Endodermal cell (in vitro differentiated cells): ENCODE results near the gene ASCC1. TPM values are rescaled to one million over a fixed set of nuclear protein-coding genes. Genes with fewer than 3 reads are reported as not detected.

Source experiments
- DNase-seq: peaks from one replicate; pipeline ENCODE4 v3.0.0-alpha.2; 2017
- H3K27ac ChIP-seq: 2 replicates; pipeline ENCODE4 v1.5.1; 2013; ENCODE audit warnings: mild to moderate bottlenecking, low read depth, low read length, moderate library complexity
- H3K27me3 ChIP-seq: 2 replicates; pipeline ENCODE4 v1.6.1; 2013; ENCODE audit warnings: mild to moderate bottlenecking, low read length, moderate library complexity; ENCODE audit not compliant: insufficient read depth, control insufficient read depth, poor library complexity, severe bottlenecking
- H3K36me3 ChIP-seq: 2 replicates; pipeline ENCODE4 v1.7.0; 2013; ENCODE audit warnings: mild to moderate bottlenecking, low read length, moderate library complexity; ENCODE audit not compliant: control insufficient read depth, insufficient read depth
- H3K4me1 ChIP-seq: one replicate; pipeline ENCODE4 v1.7.0; 2013; ENCODE audit warnings: low read length; ENCODE audit not compliant: control insufficient read depth, insufficient read depth
- H3K4me3 ChIP-seq: 2 replicates; pipeline ENCODE4 v1.5.1; 2013; ENCODE audit warnings: mild to moderate bottlenecking, low read length, moderate library complexity
- H3K9ac ChIP-seq: 2 replicates; pipeline ENCODE4 v1.6.1; 2013; ENCODE audit warnings: mild to moderate bottlenecking, low read length, moderate library complexity; ENCODE audit not compliant: poor library complexity, severe bottlenecking; ENCODE audit errors: extremely low read depth
- H3K9me3 ChIP-seq: 2 replicates; pipeline ENCODE4 v1.6.1; 2013; ENCODE audit warnings: mild to moderate bottlenecking, low read length, moderate library complexity; ENCODE audit not compliant: control insufficient read depth
- H3K27ac Mint-ChIP-seq: 2 replicates; pipeline ENCODE4 v1.8.0; 2020; ENCODE audit warnings: mixed read lengths
- H3K27me3 Mint-ChIP-seq: 2 replicates; pipeline ENCODE4 v1.8.0; 2021; ENCODE audit warnings: mild to moderate bottlenecking, mixed read lengths; ENCODE audit not compliant: insufficient read depth
- H3K36me3 Mint-ChIP-seq: 2 replicates; pipeline ENCODE4 v1.8.0; 2020; ENCODE audit warnings: low read depth, mixed read lengths
- H3K4me1 Mint-ChIP-seq: 2 replicates; pipeline ENCODE4 v1.8.0; 2020; ENCODE audit warnings: mixed read lengths
- H3K4me3 Mint-ChIP-seq: 2 replicates; pipeline ENCODE4 v1.8.0; 2020; ENCODE audit warnings: mild to moderate bottlenecking, moderate library complexity, mixed read lengths
- H3K9me3 Mint-ChIP-seq: 2 replicates; pipeline ENCODE4 v1.8.0; 2020; ENCODE audit warnings: mild to moderate bottlenecking, mixed read lengths
- CTCF ChIP-seq: fragments of 200-600 bp; sonication (generic); conservative IDR thresholded peaks from 2 replicates; pipeline ENCODE4 v1.5.0; 2021; ENCODE audit warnings: antibody characterized with exemption, mild to moderate bottlenecking
- WGBS, 2 experiments: methylation state at CpG; one replicate each; pipeline versions ENCODE4 v1.1.5 to v1.1.7; 2013; ENCODE audit warnings: missing lambda C conversion rate in 2 of 2, mixed read lengths in 1 of 2; ENCODE audit not compliant: insufficient coverage in 1 of 2, insufficient read length in 1 of 2; 5-methylcytosine and 5-hydroxymethylcytosine counted together
- total RNA-seq, 2 donors: library from RNA; stranded (reverse); fragmentation: NEBNext Ultra II Directional in 1 of 2; extraction: Animal tissue kit (Norgen Biotek cat#: 25700) in 1 of 2; gene quantifications; 2 replicates in 1 of 2; 3 replicates in 1 of 2; pipeline ENCODE4 v1.2.1, GENCODE V29; 2021

Gene ASCC1
- total RNA-seq, 2 donors from 2014 or later: 29.2 to 34.0 TPM

GRCh38 chr10:72239409-72239808 is 23.3 kb upstream of the ASCC1 start:
- peaks cover 5% of the 10 kb centered on the region for H3K36me3 ChIP-seq
- H3K27ac ChIP-seq: no peak overlapping the region
- H3K27me3 ChIP-seq: no peaks in the 10 kb centered on the region
- Mint-ChIP-seq H3K4me3 (no peak overlapping the region), H3K27me3 (no peaks in the 10 kb centered on the region), H3K27ac (no peak overlapping the region), H3K4me1 (peaks cover 12% of the 10 kb centered on the region), H3K36me3 (peaks cover 8% of the 10 kb centered on the region), H3K9me3 (no peaks in the 10 kb centered on the region)
- WGBS, 2 experiments: 100% methylated on average over 1 of the region's 1 CpG; no CpG with 5 or more reads in 1 of the 2 experiments
- no peak for DNase-seq
- no peak overlapping the region for H3K4me3 ChIP-seq
- H3K4me1 ChIP-seq: peaks cover 9% of the 10 kb centered on the region
- no peak for TF ChIP-seq CTCF
- no peaks in the 10 kb centered on the region for H3K9me3 ChIP-seq
- H3K9ac ChIP-seq: no peak overlapping the region

- Histone ChIP-seq H3K9me3 (no peaks in the 10 kb centered on the region), H3K27me3 (no peaks in the 10 kb centered on the region), H3K4me1 (peaks cover under 1% of the 10 kb centered on the region), H3K27ac (no peak overlapping the region), H3K9ac (no peak overlapping the region), H3K4me3 (no peak overlapping the region), H3K36me3 (peaks cover 10% of the 10 kb centered on the region)
- Mint-ChIP-seq H3K4me1 (peaks cover 9% of the 10 kb centered on the region), H3K27me3 (no peaks in the 10 kb centered on the region), H3K4me3 (no peak overlapping the region), H3K36me3 (peaks cover 14% of the 10 kb centered on the region), H3K27ac (no peak overlapping the region), H3K9me3 (no peaks in the 10 kb centered on the region)
- DNase-seq: no peak
- TF ChIP-seq CTCF: no peak
- WGBS, 2 experiments: 91 to 93% methylated on average over 11 to 13 of the region's 13 CpGs
Observed at GRCh38 chr10:72238392-72239175, 22.5 kb upstream of the ASCC1 start.

- Mint-ChIP-seq H3K36me3 (peaks cover 27% of the 10 kb centered on the region), H3K27ac (no peak overlapping the region), H3K4me3 (no peak overlapping the region), H3K9me3 (no peaks in the 10 kb centered on the region), H3K4me1 (peaks cover 2% of the 10 kb centered on the region), H3K27me3 (no peaks in the 10 kb centered on the region)
- 95 to 96% methylated on average over 6 of the region's 6 CpGs for WGBS, 2 experiments
- Histone ChIP-seq H3K4me3 (no peak overlapping the region), H3K4me1 (no peaks in the 10 kb centered on the region), H3K27ac (no peak overlapping the region), H3K27me3 (no peaks in the 10 kb centered on the region), H3K9me3 (no peaks in the 10 kb centered on the region), H3K9ac (no peak overlapping the region), H3K36me3 (peaks cover 28% of the 10 kb centered on the region)
- no peak for TF ChIP-seq CTCF
- no peak for DNase-seq
Observed at GRCh38 chr10:72235544-72236279, 19.6 kb upstream of the ASCC1 start.
